Astrocyte of the spinal cord (primary cell): ENCODE measurements around the gene CLEC3A.

Source experiments
- DNase-seq: peaks from one replicate; pipeline ENCODE4 v3.0.0; 2011; ENCODE audit warnings: low read depth, low spot score
- H3K4me3 ChIP-seq: 2 replicates; pipeline ENCODE4 v1.5.1; 2011; ENCODE audit warnings: low read depth, mild to moderate bottlenecking, low read length, moderate library complexity
- in situ Hi-C: cut with HindIII; loops from 2 replicates; pipeline ENCODE4 v1.10.0; 2017; ENCODE audit warnings: low sequenced_read_pairs
- TF ChIP-seq, protein P1 (sequence below): IDR thresholded peaks from 2 replicates; pipeline ENCODE4 v1.5.1; 2012; ENCODE audit warnings: low read depth, mild to moderate bottlenecking, low read length, inconsistent platforms

Gene CLEC3A

DNA sequence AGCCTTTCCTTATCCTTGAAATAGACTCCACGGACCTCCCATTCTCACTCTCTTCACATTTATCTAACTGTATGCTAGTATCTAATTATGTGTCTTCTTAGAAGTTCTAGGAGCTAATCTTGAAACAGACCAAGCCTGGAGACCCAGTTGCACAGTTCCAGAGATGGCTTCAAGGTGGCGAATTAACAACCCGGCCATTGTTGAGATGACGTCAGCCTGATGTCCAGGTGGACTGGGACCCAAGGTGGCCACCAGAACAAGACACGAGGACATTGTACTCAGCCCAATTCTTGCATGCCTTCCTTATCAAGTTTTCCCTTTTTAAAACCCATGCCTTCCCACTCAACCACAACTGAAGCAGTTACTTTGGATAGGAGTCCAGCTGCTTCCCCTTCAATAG is 47.6 kb downstream of the CLEC3A start:
- in situ Hi-C loops: no loop called here
- H3K4me3 ChIP-seq: no peak overlapping the region
- TF ChIP-seq, protein P1, sequence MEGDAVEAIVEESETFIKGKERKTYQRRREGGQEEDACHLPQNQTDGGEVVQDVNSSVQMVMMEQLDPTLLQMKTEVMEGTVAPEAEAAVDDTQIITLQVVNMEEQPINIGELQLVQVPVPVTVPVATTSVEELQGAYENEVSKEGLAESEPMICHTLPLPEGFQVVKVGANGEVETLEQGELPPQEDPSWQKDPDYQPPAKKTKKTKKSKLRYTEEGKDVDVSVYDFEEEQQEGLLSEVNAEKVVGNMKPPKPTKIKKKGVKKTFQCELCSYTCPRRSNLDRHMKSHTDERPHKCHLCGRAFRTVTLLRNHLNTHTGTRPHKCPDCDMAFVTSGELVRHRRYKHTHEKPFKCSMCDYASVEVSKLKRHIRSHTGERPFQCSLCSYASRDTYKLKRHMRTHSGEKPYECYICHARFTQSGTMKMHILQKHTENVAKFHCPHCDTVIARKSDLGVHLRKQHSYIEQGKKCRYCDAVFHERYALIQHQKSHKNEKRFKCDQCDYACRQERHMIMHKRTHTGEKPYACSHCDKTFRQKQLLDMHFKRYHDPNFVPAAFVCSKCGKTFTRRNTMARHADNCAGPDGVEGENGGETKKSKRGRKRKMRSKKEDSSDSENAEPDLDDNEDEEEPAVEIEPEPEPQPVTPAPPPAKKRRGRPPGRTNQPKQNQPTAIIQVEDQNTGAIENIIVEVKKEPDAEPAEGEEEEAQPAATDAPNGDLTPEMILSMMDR: no peak
- DNase-seq: no peak

DNA sequence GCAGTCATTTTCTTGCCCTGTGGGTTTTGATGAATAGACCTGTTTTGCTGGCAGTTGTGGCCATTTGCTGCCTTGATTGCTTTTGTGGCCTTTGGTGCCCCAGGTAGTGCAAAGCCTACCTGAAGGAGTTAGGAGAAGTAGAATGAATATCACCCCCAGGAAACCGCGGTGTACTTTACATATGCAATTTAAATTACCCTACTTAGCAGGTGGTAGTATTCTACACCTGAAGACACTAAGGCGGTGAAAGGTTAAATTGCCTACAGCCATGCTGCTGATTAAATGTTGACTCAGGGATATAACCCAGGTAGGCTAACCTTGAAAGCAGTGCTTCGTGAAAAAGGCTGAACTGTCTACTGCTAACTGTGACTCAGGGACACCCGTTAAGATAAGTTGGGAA is 49.9 kb downstream of the CLEC3A start:
- H3K4me3 ChIP-seq: no peak overlapping the region
- DNase-seq: no peak
- in situ Hi-C loops: no loop called here
- TF ChIP-seq, protein P1: no peak

DNA sequence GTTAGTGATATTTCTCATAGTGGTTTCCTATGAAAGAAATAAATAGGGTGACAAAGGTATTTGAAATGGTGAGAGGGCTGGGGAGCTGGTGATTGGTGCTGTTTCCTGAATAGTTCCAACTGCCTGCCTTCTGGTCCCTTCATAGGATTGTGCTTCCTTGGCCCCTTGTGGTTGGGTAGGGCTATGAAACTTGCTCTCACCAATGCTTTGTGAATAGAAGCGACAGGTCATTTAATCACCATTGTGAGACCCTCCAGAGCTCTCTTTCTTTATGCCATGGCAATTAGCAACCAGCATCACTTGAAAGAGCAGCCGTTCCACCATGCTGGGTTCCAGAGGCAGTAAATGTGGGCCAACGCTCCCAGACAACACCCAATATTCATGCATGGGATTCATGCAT is 53.5 kb downstream of the CLEC3A start:
- H3K4me3 ChIP-seq: no peak overlapping the region
- in situ Hi-C loops: no loop called here
- TF ChIP-seq, protein P1: no peak
- DNase-seq: no peak

DNA sequence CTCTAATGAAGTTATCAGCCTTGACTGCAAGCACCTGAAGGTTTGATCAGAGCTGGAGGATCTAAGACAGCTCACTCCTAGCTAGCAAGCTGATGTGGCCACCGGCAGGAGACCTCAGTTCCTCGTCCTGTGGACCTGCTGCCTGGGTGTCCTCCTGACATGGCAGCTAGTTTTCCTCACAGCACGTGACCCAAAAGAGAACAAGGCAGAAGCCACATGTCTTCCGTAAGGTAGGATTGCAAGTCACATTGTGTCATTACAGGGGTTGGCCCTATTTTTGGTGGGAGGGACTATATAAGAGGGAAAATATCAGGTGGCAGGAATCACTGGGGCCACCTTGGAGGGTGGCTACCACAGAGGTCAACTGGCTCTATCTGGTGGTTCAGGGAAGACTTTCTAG is 59.0 kb downstream of the CLEC3A start:
- in situ Hi-C loops: no loop called here
- H3K4me3 ChIP-seq: no peak overlapping the region
- DNase-seq: no peak
- TF ChIP-seq, protein P1: no peak
